ENCODE measurements around the gene XNDC1N. TPM values are rescaled to one million over a fixed set of nuclear protein-coding genes. Genes with fewer than 3 reads are reported as not detected.

The XNDC1N gene
- total RNA-seq, 1 donor from 2014 or later: 2.5 TPM

DNA sequence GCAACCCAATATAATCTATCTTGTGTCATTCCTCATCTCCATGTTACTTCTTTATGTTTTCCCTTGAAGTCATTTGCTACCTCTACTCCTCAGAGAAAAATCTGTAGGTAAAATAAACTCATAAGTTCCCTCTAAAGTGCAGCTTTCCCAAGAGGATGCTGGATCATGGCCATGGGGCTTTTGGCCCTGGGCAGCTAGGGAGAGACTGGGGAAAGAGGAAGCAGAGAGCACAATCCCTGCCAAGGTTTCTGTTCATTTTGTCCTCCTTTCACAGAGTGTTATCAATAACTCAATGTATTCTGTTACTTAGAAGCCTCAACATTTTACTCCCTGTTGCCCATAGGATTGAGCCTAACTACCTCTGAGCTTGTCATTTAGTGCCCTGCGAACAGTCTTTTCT, 9.4 kb upstream of the XNDC1N start:
- TF ChIP-seq, protein P1, sequence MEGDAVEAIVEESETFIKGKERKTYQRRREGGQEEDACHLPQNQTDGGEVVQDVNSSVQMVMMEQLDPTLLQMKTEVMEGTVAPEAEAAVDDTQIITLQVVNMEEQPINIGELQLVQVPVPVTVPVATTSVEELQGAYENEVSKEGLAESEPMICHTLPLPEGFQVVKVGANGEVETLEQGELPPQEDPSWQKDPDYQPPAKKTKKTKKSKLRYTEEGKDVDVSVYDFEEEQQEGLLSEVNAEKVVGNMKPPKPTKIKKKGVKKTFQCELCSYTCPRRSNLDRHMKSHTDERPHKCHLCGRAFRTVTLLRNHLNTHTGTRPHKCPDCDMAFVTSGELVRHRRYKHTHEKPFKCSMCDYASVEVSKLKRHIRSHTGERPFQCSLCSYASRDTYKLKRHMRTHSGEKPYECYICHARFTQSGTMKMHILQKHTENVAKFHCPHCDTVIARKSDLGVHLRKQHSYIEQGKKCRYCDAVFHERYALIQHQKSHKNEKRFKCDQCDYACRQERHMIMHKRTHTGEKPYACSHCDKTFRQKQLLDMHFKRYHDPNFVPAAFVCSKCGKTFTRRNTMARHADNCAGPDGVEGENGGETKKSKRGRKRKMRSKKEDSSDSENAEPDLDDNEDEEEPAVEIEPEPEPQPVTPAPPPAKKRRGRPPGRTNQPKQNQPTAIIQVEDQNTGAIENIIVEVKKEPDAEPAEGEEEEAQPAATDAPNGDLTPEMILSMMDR (IDR thresholded peaks at IDR 0.05; ENCODE audit: borderline replicate concordance): no peak
- no peak for DNase-seq
- intact Hi-C loops (cut with micrococcal nuclease): no loop called here

DNA sequence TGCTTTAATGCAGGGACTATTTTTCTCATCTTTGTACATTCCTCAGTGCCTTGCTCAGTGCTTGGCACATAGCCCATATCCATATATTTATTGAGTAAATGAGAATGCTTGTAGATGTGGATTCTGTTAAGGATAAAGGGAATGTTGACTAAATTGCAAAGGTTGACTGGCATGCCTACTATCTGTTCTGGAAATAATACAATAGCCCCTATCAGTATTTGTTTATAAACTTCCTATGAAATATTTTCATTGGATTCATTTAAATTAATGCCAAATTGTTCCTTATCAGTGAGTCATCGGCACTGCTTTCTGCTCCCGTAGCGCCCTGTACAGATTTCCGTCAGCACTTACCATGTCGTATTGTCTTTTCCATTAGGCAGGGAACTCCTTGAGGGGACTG, 8.4 kb upstream of the XNDC1N start:
- Histone ChIP-seq H3K4me1 (peaks cover 56% of the 10 kb centered on the region), H3K27ac (replicated peaks) (no peak overlapping the region), H3K4me3 (no peak overlapping the region), H3K9me3 (replicated peaks) (no peaks in the 10 kb centered on the region), H3K27me3 (ENCODE audit: low read depth) (no peaks in the 10 kb centered on the region), H3K36me3 (no peaks in the 10 kb centered on the region)
- DNase-seq: no peak
- intact Hi-C loops (cut with micrococcal nuclease): no loop called here
- TF ChIP-seq, protein P1 (IDR thresholded peaks at IDR 0.05; ENCODE audit: borderline replicate concordance): no peak

More for the DNA sequence above, 9.4 kb upstream of the XNDC1N start:
- no peaks in the 10 kb centered on the region for H3K36me3 ChIP-seq
- peak overlapping the region; percentile 1 for H3K27ac ChIP-seq (replicated peaks)
- H3K4me3 ChIP-seq: no peak overlapping the region
- H3K27me3 ChIP-seq (ENCODE audit: low read depth): no peaks in the 10 kb centered on the region
- H3K9me3 ChIP-seq (replicated peaks): no peaks in the 10 kb centered on the region
- peaks cover 55% of the 10 kb centered on the region for H3K4me1 ChIP-seq

DNA sequence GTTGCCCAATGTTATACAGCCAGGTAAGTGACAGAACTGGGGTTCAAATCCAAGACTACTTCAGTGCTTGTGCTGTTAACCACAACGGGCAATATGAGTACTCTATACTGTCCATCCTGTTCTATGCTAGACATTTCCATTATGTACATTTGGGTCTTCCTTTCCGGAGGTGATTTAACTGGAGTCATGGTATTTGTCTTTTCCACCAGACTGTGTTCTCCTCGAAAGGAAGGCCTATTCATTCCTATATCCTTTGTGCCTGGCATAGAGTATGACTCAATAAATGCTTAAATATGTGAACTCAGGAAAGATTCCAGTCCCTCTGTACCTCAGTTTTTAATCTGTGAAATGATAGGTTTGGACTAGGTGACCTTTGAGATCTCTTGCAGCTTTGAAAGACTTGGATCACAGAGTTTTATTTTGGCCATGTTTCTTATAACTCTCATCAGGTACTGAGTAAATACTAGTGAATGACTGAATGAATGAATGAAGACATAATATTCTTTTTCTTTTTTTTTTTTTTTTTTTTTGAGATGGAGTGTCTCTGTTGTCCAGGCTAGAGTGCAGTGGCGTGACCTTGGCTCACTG, 7.0 kb upstream of the XNDC1N start:
- no peak for DNase-seq
- Histone ChIP-seq H3K9me3 (replicated peaks) (no peaks in the 10 kb centered on the region), H3K4me3 (no peak overlapping the region), H3K36me3 (no peaks in the 10 kb centered on the region), H3K27me3 (ENCODE audit: low read depth) (no peaks in the 10 kb centered on the region), H3K4me1 (peaks cover 56% of the 10 kb centered on the region), H3K27ac (replicated peaks) (no peak overlapping the region)
- intact Hi-C loops (cut with micrococcal nuclease): no loop called here
- TF ChIP-seq, protein P1 (IDR thresholded peaks at IDR 0.05; ENCODE audit: borderline replicate concordance): no peak

DNA sequence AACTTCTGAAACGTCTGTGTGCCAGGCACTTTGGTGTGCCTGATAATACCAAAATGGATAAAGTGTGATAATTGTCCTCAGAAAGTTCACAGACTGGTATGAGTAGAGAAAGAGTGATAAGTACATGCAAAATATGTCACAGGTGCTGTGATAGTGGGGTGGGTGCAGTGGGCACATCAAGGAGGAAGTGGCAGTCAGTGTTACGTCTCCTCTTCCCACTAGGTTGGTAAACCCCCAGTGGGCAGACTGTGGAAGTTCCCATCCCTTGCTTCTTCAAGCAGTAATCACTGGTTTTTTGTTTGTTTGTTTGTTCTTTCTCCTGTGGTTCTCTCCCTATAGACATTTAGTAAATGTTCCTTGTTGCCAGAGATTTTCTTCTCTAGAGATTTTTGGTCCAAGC, 5.8 kb upstream of the XNDC1N start:
- H3K4me1 ChIP-seq: peaks cover 61% of the 10 kb centered on the region
- H3K9me3 ChIP-seq (replicated peaks): no peaks in the 10 kb centered on the region
- no peaks in the 10 kb centered on the region for H3K36me3 ChIP-seq
- H3K27me3 ChIP-seq (ENCODE audit: low read depth): no peaks in the 10 kb centered on the region
- no peak for DNase-seq
- TF ChIP-seq, protein P1 (IDR thresholded peaks at IDR 0.05; ENCODE audit: borderline replicate concordance): no peak
- H3K27ac ChIP-seq (replicated peaks): no peak overlapping the region
- intact Hi-C loops (cut with micrococcal nuclease): no loop called here
- no peak overlapping the region for H3K4me3 ChIP-seq

DNA sequence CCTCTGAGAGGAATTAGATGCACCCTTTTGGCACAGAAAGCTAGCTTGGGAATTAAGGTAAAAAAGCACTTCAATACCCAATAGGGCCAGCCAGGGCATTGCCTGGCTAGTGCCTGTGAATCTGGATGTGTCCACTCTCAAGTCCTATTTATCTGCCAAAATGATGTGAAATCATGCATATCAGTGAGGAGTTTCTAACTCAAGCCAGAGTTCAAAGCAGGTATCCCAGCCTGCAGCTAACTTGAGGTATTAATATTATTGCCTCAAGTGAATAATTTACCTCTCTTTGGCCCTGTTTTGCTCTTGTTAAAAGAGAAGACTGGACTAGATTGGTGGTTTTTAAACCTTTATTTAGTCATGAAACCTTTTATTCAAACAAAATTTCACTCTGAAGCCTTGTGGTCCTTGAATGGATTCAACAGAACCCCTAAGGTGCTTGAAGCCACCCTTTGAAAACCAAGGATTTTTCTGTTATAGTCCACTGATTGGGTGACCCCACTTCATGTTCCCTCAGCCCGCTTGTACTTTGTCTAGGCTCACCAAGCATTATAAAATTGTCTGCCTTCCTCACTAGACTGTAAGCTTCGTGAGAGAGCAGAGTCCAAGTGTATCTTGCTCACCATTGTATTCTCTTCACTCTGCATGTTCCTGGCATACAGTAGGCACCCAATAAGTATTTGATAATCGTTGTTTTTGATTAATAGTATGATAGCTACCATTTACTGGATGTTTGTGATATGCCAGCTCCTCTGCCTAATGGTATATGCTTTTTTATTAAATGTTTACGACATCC, 4.9 kb upstream of the XNDC1N start:
- Histone ChIP-seq H3K4me3 (no peak overlapping the region), H3K27me3 (ENCODE audit: low read depth) (no peaks in the 10 kb centered on the region), H3K36me3 (no peaks in the 10 kb centered on the region), H3K4me1 (peaks cover 68% of the 10 kb centered on the region), H3K9me3 (replicated peaks) (no peaks in the 10 kb centered on the region), H3K27ac (replicated peaks) (no peak overlapping the region)
- intact Hi-C loops (cut with micrococcal nuclease): no loop called here
- no peak for DNase-seq
- TF ChIP-seq, protein P1 (IDR thresholded peaks at IDR 0.05; ENCODE audit: borderline replicate concordance): no peak

Data from left ventricle myocardium inferior (tissue), 1 donor.